K562 (cell line): ENCODE data around the gene VSIG4. TPM values are rescaled to one million over a fixed set of nuclear protein-coding genes. Genes with fewer than 3 reads are reported as not detected.
A peak's percentile ranks its signal among the peaks of the same experiment; 100 is the strongest.

ENCODE experiments used
- BRCA1 ChIP-seq, 2 experiments: fragments of 450-650 bp in 1 of 2; sonication (generic) in 1 of 2; formaldehyde crosslinking in 1 of 2; IDR thresholded peaks; 2 replicates each; pipeline versions ENCODE4 v1.5.0 to v1.6.1; 2017 to 2020; ENCODE audit warnings: mild to moderate bottlenecking in 1 of 2, missing genetic modification reagents in 1 of 2
- GTF2A2 ChIP-seq: IDR thresholded peaks from 2 replicates; pipeline ENCODE4 v1.6.1; 2016; ENCODE audit warnings: mild to moderate bottlenecking, missing genetic modification characterization, missing compliant biosample characterization
- IRF2 ChIP-seq: sonication (generic); formaldehyde crosslinking; IDR thresholded peaks from 2 replicates; pipeline ENCODE4 v1.8.1; 2022; ENCODE audit warnings: mild to moderate bottlenecking, missing genetic modification reagents
- LEF1 ChIP-seq: fragments of 450-650 bp; IDR thresholded peaks from 2 replicates; pipeline ENCODE4 v1.6.1; 2016; ENCODE audit warnings: mild to moderate bottlenecking
- MYC ChIP-seq, 2 experiments: fragments of 250-450 bp in 1 of 2; sonication (Bioruptor Pico) in 1 of 2; IDR thresholded peaks; 2 replicates each; pipeline versions ENCODE4 v1.5.1 to v1.6.1; 2012 to 2021; ENCODE audit warnings: low read depth in 2 of 2, borderline replicate concordance in 1 of 2, improper control_type of control experiment in 1 of 2, low read length in 1 of 2, mild to moderate bottlenecking in 1 of 2, moderate library complexity in 1 of 2
- NCOR1 ChIP-seq: fragments of 450-650 bp; IDR thresholded peaks from 2 replicates; pipeline ENCODE4 v1.6.1; 2016; ENCODE audit warnings: mild to moderate bottlenecking, moderate library complexity
- PHF21A ChIP-seq: fragments of 450-650 bp; IDR thresholded peaks from 2 replicates; pipeline ENCODE4 v1.6.1; 2017; ENCODE audit warnings: low read depth, borderline replicate concordance
- POLR2G ChIP-seq: fragments of 200-400 bp; formaldehyde crosslinking; IDR thresholded peaks from 2 replicates; pipeline ENCODE4 v1.6.1; 2017; ENCODE audit warnings: low read depth, mild to moderate bottlenecking, antibody characterized with exemption, low read length, moderate library complexity
- RBM34 ChIP-seq: fragments of 200-400 bp; formaldehyde crosslinking; IDR thresholded peaks from 2 replicates; pipeline ENCODE4 v1.6.1; 2018; ENCODE audit warnings: low read length, borderline replicate concordance; ENCODE audit not compliant: insufficient read depth
- ZC3H8 ChIP-seq: fragments of 450-650 bp; IDR thresholded peaks from 2 replicates; pipeline ENCODE4 v1.6.1; 2017
- polyA plus RNA-seq, 8 experiments: library from polyadenylated mRNA; depleted of rRNA in 4 of 8; stranded (reverse) in 5 of 8; unstranded in 3 of 8; fragments of >200 nt; fragmentation: Nextera tagmentation in 2 of 8; fragmentation: Illumina TruSeq in 1 of 8; extraction: Ambion mirVana in 2 of 8; extraction: Trizol in 1 of 8; gene quantifications; 2 replicates each; pipeline versions ENCODE4 v1.2.1 to v1.2.3, GENCODE V29; 2011 to 2014; ENCODE audit warnings: inconsistent platforms in 1 of 8, missing spikeins in 1 of 8
- total RNA-seq, 7 experiments: library from RNA; depleted of rRNA in 6 of 7; stranded (reverse); fragments of >200 nt in 6 of 7; fragmentation: Illumina TruSeq in 2 of 7; extraction: Trizol in 2 of 7; gene quantifications; 2 replicates each; pipeline versions ENCODE4 v1.2.1 to v1.2.3, GENCODE V29; 2011 to 2021; ENCODE audit warnings: low replicate concordance in 1 of 7
- TF ChIP-seq, protein P1 (sequence below): fragments of 450-650 bp; formaldehyde crosslinking; conservative IDR thresholded peaks from 2 replicates; pipeline ENCODE4 v1.4.0; 2022; ENCODE audit warnings: mild to moderate bottlenecking, missing genetic modification characterization
- TF ChIP-seq, protein P2 (sequence below), 2 experiments: fragments of 450-650 bp; IDR thresholded peaks; 2 replicates each; pipeline ENCODE4 v1.6.1; 2016
- TF ChIP-seq, protein P3 (sequence below): sonication (generic); formaldehyde crosslinking; IDR thresholded peaks from 2 replicates; pipeline ENCODE4 v1.8.1; 2023; ENCODE audit warnings: mild to moderate bottlenecking, missing genetic modification reagents, moderate library complexity
- TF ChIP-seq, protein P4 (sequence below): fragments of 450-650 bp; formaldehyde crosslinking; IDR thresholded peaks from 2 replicates; pipeline ENCODE4 v1.4.0; 2022; ENCODE audit warnings: missing genetic modification characterization
- TF ChIP-seq, protein P5 (sequence below): fragments of 250-450 bp; sonication (Bioruptor Pico); IDR thresholded peaks from 2 replicates; pipeline ENCODE4 v1.4.0; 2020; ENCODE audit warnings: mild to moderate bottlenecking, moderate library complexity, borderline replicate concordance

VSIG4 gene
- total and polyA plus RNA-seq, 9 of the 15 experiments (the other 6 are each of a cell fraction or from before 2014, with no cell fraction given): 0.22 to 1.6 (median 0.46) TPM; not detected in 1

DNA sequence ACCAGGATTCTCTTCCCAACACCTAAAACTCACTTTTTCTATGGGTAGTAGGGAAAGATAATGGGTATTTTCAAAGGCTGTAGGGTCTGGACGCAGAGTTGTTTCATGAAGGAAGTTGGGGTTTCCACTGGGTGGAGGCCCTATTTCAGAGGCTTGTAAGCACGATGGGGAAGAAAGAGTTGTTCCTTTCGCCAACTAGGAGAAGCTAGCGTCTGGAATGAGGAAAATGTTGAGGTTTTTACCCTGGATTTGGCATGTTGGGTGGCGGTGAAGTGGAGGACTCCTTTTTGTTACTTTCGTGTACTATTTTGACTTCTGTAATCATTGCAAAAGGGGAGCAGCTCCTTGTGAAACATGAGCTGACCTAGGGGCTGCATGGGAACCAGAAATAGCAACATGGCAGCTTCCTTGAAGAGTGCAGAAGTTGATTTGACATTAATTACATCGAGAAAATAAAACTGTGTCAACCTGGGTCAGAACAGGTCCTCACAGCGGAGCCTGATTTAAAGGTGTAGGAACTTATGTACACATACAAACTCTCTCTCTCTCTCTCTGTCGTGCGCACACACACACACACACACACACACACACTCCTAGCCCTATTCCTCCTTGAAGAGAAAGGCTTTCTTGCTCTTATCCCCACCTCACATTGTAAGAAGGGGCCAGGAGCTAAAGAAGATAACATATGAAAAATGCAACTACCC, 19.1 kb downstream of the VSIG4 start (continued):
- TF ChIP-seq, protein P1, sequence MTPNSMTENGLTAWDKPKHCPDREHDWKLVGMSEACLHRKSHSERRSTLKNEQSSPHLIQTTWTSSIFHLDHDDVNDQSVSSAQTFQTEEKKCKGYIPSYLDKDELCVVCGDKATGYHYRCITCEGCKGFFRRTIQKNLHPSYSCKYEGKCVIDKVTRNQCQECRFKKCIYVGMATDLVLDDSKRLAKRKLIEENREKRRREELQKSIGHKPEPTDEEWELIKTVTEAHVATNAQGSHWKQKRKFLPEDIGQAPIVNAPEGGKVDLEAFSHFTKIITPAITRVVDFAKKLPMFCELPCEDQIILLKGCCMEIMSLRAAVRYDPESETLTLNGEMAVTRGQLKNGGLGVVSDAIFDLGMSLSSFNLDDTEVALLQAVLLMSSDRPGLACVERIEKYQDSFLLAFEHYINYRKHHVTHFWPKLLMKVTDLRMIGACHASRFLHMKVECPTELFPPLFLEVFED (CRISPR knock-in tag): peak; percentile 23; the same call in 1 of the 2 replicates
- TF ChIP-seq MYC (IDR thresholded peaks at IDR 0.05; ENCODE audit: low read depth, low read length): no peak
- no peak for TF ChIP-seq MYC (CRISPR knock-in tag; IDR thresholded peaks at IDR 0.05; ENCODE audit: borderline replicate concordance, low read depth)
- no peak for TF ChIP-seq RBM34
- no peak; the same call in 1 of the 2 replicates for TF ChIP-seq GTF2A2
- TF ChIP-seq, protein P2, sequence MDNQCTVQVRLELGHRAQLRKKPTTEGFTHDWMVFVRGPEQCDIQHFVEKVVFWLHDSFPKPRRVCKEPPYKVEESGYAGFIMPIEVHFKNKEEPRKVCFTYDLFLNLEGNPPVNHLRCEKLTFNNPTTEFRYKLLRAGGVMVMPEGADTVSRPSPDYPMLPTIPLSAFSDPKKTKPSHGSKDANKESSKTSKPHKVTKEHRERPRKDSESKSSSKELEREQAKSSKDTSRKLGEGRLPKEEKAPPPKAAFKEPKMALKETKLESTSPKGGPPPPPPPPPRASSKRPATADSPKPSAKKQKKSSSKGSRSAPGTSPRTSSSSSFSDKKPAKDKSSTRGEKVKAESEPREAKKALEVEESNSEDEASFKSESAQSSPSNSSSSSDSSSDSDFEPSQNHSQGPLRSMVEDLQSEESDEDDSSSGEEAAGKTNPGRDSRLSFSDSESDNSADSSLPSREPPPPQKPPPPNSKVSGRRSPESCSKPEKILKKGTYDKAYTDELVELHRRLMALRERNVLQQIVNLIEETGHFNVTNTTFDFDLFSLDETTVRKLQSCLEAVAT (IDR thresholded peaks at IDR 0.05): 0 out of 4 replicates have a peak, but pooled peaks of 1 of the 2 experiments have one; percentile 4
- no peak for TF ChIP-seq ZC3H8
- TF ChIP-seq POLR2G: peak; percentile 57; the same call in 1 of the 2 replicates
- TF ChIP-seq, protein P3, sequence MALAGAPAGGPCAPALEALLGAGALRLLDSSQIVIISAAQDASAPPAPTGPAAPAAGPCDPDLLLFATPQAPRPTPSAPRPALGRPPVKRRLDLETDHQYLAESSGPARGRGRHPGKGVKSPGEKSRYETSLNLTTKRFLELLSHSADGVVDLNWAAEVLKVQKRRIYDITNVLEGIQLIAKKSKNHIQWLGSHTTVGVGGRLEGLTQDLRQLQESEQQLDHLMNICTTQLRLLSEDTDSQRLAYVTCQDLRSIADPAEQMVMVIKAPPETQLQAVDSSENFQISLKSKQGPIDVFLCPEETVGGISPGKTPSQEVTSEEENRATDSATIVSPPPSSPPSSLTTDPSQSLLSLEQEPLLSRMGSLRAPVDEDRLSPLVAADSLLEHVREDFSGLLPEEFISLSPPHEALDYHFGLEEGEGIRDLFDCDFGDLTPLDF (CRISPR knock-in tag): no peak
- no peak for TF ChIP-seq PHF21A
- TF ChIP-seq, protein P4, sequence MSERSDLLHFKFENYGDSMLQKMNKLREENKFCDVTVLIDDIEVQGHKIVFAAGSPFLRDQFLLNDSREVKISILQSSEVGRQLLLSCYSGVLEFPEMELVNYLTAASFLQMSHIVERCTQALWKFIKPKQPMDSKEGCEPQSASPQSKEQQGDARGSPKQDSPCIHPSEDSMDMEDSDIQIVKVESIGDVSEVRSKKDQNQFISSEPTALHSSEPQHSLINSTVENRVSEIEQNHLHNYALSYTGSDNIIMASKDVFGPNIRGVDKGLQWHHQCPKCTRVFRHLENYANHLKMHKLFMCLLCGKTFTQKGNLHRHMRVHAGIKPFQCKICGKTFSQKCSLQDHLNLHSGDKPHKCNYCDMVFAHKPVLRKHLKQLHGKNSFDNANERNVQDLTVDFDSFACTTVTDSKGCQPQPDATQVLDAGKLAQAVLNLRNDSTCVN (CRISPR knock-in tag): 0 out of 2 replicates have a peak, but pooled peaks have one; percentile 10
- peak; percentile 20; the same call in 1 of the 2 replicates for TF ChIP-seq NCOR1
- TF ChIP-seq, protein P5, sequence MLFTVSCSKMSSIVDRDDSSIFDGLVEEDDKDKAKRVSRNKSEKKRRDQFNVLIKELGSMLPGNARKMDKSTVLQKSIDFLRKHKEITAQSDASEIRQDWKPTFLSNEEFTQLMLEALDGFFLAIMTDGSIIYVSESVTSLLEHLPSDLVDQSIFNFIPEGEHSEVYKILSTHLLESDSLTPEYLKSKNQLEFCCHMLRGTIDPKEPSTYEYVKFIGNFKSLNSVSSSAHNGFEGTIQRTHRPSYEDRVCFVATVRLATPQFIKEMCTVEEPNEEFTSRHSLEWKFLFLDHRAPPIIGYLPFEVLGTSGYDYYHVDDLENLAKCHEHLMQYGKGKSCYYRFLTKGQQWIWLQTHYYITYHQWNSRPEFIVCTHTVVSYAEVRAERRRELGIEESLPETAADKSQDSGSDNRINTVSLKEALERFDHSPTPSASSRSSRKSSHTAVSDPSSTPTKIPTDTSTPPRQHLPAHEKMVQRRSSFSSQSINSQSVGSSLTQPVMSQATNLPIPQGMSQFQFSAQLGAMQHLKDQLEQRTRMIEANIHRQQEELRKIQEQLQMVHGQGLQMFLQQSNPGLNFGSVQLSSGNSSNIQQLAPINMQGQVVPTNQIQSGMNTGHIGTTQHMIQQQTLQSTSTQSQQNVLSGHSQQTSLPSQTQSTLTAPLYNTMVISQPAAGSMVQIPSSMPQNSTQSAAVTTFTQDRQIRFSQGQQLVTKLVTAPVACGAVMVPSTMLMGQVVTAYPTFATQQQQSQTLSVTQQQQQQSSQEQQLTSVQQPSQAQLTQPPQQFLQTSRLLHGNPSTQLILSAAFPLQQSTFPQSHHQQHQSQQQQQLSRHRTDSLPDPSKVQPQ (CRISPR knock-in tag): no peak
- no peak for TF ChIP-seq BRCA1 (IDR thresholded peaks at IDR 0.05)
- no peak for TF ChIP-seq BRCA1 (CRISPR knock-in tag; IDR thresholded peaks at IDR 0.05)
- no peak for TF ChIP-seq LEF1
- TF ChIP-seq IRF2 (CRISPR knock-in tag): no peak
